ENCODE data around the gene ANK3. TPM values are rescaled to one million over a fixed set of nuclear protein-coding genes. Genes with fewer than 3 reads are reported as not detected.

Gene ANK3
- polyA plus RNA-seq, 1 donor (not counting 4 experiments of a cell fraction or from before 2014, with no cell fraction given) = 8.3 TPM

DNA sequence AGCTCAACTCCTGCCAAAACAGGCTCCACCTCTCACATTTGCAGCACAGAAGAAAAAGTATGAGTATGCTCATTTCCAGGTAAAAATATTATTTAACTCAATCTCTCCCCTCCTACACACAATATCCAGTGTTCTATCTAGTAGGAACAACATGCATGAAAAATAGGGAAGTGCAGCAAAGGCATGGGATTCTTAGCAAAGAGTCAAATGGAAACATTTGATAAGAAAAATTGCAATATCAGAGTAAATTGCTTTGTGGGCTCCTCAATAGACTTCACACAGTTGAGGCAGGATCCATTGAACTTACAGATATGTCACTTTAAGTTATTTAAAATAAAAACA lies 150.9 kb downstream of the ANK3 start:
- no peak overlapping the region for H3K4me2 ChIP-seq (ENCODE audit: control insufficient read depth, extremely low read depth, insufficient read depth, low read depth, low read length)
- dilution Hi-C loops (cut with MboI; ENCODE audit: extremely low pct_ligation_motif_present, low sequenced_read_pairs) = no loop called here
- H3K27ac ChIP-seq (ENCODE audit: control insufficient read depth, insufficient read depth, low read length) = no peak overlapping the region
- no peaks in the 10 kb centered on the region for H3K9me1 ChIP-seq (ENCODE audit: control insufficient read depth, extremely low read depth, insufficient read depth, low read length)
- H3K9ac ChIP-seq (ENCODE audit: control insufficient read depth, extremely low read depth, insufficient read depth, low read length) = no peak overlapping the region
- no peaks in the 10 kb centered on the region for H3K79me2 ChIP-seq (ENCODE audit: control insufficient read depth, insufficient read depth, low read length)
- no peaks in the 10 kb centered on the region for H3K9me3 ChIP-seq (ENCODE audit: control insufficient read depth, low read depth, low read length)
- no peak overlapping the region for H2AFZ ChIP-seq (ENCODE audit: control insufficient read depth, low read length)
- no peaks in the 10 kb centered on the region for H3K27me3 ChIP-seq (ENCODE audit: control insufficient read depth, extremely low read depth, insufficient read depth, low read length)
- H4K20me1 ChIP-seq (ENCODE audit: control insufficient read depth, extremely low read depth, insufficient read depth, low read length) = no peaks in the 10 kb centered on the region
- H3K4me1 ChIP-seq (ENCODE audit: control insufficient read depth, extremely low read depth, insufficient read depth, low read length) = peaks cover 3% of the 10 kb centered on the region
- no peaks in the 10 kb centered on the region for H3K36me3 ChIP-seq (ENCODE audit: control insufficient read depth in 2 of 2, extremely low read depth in 1 of 2, insufficient read depth in 2 of 2, low read length in 2 of 2)
- no peak for DNase-seq (ENCODE audit: low read depth, low spot score)
- H3K4me3 ChIP-seq (ENCODE audit: control insufficient read depth in 2 of 3, extremely low read depth in 1 of 3, insufficient read depth in 2 of 3, low read depth in 1 of 3, low read length in 3 of 3) = no peak overlapping the region
- TF ChIP-seq EZH2 (IDR thresholded peaks at IDR 0.05; ENCODE audit: low read length) = no peak
- no peak for TF ChIP-seq CTCF (optimal IDR thresholded peaks at IDR 0.05 in 1 of 3, IDR thresholded peaks at IDR 0.05 in 1 of 3, conservative IDR thresholded peaks at IDR 0.05 in 1 of 3; ENCODE audit: extremely low read depth in 1 of 3, insufficient read depth in 2 of 3, low read length in 3 of 3)
- no peak for FAIRE-seq

- Histone ChIP-seq H3K9me3 (ENCODE audit: control insufficient read depth, low read depth, low read length) (no peaks in the 10 kb centered on the region), H3K27ac (ENCODE audit: control insufficient read depth, insufficient read depth, low read length) (no peak overlapping the region), H3K4me2 (ENCODE audit: control insufficient read depth, extremely low read depth, insufficient read depth, low read depth, low read length) (no peak overlapping the region), H3K36me3 (ENCODE audit: control insufficient read depth in 2 of 2, extremely low read depth in 1 of 2, insufficient read depth in 2 of 2, low read length in 2 of 2) (no peaks in the 10 kb centered on the region), H3K9me1 (ENCODE audit: control insufficient read depth, extremely low read depth, insufficient read depth, low read length) (no peaks in the 10 kb centered on the region), H4K20me1 (ENCODE audit: control insufficient read depth, extremely low read depth, insufficient read depth, low read length) (no peaks in the 10 kb centered on the region), H3K4me3 (ENCODE audit: control insufficient read depth in 2 of 3, extremely low read depth in 1 of 3, insufficient read depth in 2 of 3, low read depth in 1 of 3, low read length in 3 of 3) (no peak overlapping the region), H3K79me2 (ENCODE audit: control insufficient read depth, insufficient read depth, low read length) (no peaks in the 10 kb centered on the region), H3K9ac (ENCODE audit: control insufficient read depth, extremely low read depth, insufficient read depth, low read length) (no peak overlapping the region), H3K4me1 (ENCODE audit: control insufficient read depth, extremely low read depth, insufficient read depth, low read length) (peaks cover 3% of the 10 kb centered on the region), H3K27me3 (ENCODE audit: control insufficient read depth, extremely low read depth, insufficient read depth, low read length) (no peaks in the 10 kb centered on the region), H2AFZ (ENCODE audit: control insufficient read depth, low read length) (no peak overlapping the region)
- TF ChIP-seq CTCF (optimal IDR thresholded peaks at IDR 0.05 in 1 of 3, IDR thresholded peaks at IDR 0.05 in 1 of 3, conservative IDR thresholded peaks at IDR 0.05 in 1 of 3; ENCODE audit: extremely low read depth in 1 of 3, insufficient read depth in 2 of 3, low read length in 3 of 3) (peak; percentile 36 to 73 (median 66)), EZH2 (IDR thresholded peaks at IDR 0.05; ENCODE audit: low read length) (no peak)
- DNase-seq (ENCODE audit: low read depth, low spot score) (no peak), FAIRE-seq (no peak)
- dilution Hi-C loops (cut with MboI; ENCODE audit: extremely low pct_ligation_motif_present, low sequenced_read_pairs) = no loop called here
Observed at GRCh38 chr10:60237977-60238758, 151.5 kb downstream of the ANK3 start.

Measured in keratinocyte (primary cell).